HL-60/S4 treated with phorbol 12-myristate 13-acetate at 8.2 ng/mL for 4 days and 3 days (cell line): ENCODE results near the gene SYNPO2.

Experiments
- in situ Hi-C: fragments of 300-500 bp; cut with MboI; formaldehyde crosslinking; loops from 2 replicates; pipeline ENCODE4 v1.15.0; 2022; ENCODE audit warnings: low sequenced_read_pairs

Gene SYNPO2

DNA sequence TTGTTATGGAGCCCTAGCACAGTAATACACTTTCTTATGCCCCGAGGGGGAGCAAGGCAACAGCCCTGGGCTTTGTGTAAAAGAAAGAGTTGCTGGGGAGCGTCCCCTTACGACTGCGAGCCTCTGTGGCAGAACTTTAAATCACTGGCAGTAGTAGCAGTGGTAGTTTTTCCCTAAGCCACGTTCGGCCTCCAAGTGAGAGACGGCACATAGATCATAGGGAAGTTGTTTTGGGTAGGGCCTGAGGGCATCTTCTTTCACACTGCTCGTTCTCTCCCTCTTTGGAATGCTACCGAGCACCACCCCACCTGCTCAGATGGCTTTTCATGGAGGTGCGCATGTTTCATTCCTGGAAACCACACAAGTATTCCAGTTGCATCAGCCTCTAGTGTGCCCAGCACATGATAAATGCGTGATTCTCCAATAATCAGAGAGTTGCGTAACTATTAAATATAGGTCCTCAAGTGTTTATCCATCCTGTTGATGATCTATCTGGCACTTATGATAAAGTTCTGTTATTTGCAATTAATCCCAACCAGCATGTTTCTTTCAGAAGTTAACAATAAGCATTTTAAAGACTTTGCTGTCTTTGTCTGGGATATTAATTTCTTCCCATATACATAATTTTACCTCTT, 7.0 kb upstream of the SYNPO2 start:
- in situ Hi-C loops, result no loop called here

DNA sequence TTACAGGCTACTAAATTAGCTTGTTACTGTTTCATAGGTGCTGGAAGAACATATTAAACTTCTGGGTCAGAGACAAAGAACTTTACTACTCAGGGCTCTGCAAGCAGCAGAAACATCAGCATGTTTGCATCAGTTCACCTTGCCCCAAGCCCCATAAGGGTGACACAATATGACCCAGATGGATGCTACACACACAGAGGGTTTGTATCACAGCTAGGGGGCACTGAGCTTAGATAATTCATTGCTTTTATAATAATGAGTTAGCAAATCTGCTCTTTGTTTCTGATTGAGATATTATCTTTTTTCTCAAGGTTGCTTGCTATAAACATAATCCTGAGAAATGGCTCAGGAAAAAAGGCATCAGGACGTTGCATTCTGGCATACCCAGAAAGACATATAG, 4.8 kb upstream of the SYNPO2 start:
- in situ Hi-C loops, result no loop called here

DNA sequence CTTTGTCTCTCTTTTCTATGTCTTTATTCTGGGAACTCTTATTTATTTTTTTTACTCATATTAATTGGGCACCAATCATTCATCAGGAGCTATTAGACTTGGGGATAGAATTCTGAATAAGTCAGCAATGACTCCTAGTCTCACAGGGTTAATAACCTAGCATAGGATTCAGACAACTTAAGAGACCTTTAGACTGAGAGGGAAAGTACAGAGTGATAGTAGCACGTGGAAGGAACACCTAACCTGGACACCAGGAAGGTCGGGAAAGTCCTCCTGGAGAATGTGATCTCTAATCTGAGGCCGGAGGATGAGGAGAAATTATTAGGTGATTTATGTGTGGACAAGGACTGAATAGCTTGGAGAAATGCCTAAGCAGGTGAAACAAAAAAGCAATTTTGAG, 3.9 kb upstream of the SYNPO2 start:
- in situ Hi-C loops, result no loop called here

- in situ Hi-C loops, result no loop called here
These were observed 648 bp downstream of the SYNPO2 start for GRCh38 chr4:118889312-118889691.

DNA sequence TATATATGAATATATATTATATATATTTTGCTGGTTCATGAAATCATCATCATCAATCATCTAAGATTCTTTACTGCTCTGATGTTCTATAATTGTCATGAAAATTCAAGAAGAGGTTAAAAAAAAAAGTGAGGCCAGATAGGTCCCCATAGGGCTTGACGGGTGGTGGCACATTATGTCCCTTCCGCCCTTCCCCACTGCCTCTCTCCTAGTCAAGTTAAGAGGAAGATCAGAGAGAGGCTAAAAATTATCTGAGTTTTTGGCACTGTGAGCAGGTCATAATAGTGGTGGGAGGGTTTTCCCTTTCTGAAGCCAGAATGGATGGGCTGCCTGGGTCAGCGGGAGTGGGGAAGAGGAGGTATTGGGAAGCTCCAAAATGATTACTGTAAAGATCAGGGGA, 5.4 kb downstream of the SYNPO2 start:
- in situ Hi-C loops, result no loop called here

GRCh38 chr4:118898221-118898620, 9.6 kb downstream of the SYNPO2 start:
- in situ Hi-C loops, result no loop called here

DNA sequence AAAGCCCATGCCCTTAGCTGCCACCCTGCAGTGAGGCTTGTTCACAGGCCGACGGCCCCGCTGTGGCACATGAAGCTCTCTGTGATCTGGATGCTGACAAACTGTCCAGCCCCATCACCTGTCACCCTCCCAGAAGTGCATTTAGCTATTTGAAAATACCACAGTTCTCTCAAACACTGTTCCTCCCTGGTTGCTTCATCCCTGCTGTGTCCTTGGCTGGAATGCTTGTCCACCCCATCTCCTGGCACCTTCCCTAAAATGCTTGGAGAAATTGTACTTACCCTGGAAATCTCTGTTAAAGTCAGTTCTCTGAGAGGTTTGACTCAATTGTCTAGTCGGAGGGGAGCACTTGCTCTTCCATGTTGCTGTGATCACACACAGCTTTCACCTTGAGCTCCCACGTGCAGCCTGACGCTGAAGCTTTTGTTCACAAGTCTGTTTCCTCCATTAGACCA, 10.1 kb downstream of the SYNPO2 start:
- in situ Hi-C loops, result no loop called here

DNA sequence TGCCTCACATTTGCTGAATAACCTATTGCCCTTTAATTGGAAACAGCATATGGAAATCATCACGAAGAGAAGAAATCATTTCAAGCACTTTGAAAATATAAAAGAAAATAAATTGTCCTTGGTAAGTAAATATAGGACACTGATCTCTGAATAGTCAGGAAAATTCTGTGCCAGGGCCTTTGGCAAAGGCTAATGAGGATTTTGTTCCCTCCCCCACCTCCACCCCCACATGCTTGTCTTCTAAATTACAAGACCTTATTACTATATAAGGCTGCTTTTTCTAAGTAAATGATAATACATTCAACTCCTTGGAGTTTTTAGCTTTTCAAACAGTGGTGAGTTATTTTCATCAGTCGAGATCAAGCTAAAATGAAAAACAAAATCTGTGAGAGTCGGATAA, 15.8 kb downstream of the SYNPO2 start:
- in situ Hi-C loops, result no loop called here

DNA sequence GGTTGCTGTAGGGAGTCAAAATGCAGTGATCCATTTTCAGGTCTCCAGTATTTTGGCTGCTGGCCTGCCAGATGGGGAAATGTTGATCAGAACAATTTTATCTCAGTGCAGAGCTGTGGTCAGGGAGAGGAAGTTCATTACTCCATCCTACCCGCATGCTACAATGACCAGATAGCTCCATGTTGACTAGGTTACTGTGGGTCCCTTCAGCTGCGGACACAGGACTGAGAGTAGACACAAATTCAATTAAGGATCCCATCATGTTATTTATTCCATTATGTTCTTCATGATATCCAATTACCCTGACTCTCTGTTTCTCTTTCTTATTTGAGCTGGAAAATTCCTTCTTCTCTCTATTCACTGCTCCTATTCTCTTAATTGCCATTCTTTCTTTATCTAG, 16.3 kb downstream of the SYNPO2 start:
- in situ Hi-C loops, result no loop called here

GRCh38 chr4:118905566-118905965, 16.9 kb downstream of the SYNPO2 start:
- in situ Hi-C loops, result no loop called here

GRCh38 chr4:118909173-118909956, 20.7 kb downstream of the SYNPO2 start:
- in situ Hi-C loops, result no loop called here

DNA sequence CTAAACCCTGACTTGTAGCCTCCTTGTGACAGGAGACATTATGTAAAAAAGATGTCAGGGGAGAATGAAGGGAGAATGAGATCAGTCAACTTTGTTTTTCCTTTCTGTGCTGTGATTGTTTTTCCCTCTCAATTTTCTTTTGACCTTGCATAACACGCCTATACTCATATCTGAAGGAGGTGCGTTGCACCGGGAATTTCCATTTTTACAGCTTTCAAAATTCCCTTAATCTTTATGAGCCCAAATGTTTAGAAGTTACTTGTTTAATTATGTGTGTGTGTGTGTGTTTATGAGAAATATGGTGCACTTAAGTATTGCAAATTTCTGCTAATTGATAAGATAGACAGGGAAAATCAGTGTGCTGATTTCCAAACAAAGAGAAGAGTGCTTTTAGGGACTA, 21.6 kb downstream of the SYNPO2 start:
- in situ Hi-C loops, result no loop called here

GRCh38 chr4:118911238-118911703, 22.6 kb downstream of the SYNPO2 start:
- in situ Hi-C loops, result no loop called here

DNA sequence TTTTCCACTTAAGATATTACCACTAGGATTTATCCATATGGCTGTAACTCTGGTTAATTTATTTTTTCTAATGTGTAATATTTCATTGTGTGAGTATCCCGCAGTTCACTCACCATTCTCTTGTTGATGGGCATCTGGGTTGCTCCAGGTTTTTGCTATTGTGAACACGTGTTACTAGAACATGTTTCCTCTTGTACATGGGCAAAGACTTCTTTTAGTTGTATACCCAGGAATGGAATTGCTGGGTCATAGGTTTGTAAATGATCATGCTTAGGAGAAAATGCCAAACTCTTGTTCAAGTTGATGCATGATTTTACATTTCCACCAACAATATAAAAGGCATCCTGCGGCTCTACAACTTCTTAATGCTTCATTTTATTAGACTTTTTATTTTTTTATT, 26.8 kb downstream of the SYNPO2 start:
- in situ Hi-C loops, result no loop called here

DNA sequence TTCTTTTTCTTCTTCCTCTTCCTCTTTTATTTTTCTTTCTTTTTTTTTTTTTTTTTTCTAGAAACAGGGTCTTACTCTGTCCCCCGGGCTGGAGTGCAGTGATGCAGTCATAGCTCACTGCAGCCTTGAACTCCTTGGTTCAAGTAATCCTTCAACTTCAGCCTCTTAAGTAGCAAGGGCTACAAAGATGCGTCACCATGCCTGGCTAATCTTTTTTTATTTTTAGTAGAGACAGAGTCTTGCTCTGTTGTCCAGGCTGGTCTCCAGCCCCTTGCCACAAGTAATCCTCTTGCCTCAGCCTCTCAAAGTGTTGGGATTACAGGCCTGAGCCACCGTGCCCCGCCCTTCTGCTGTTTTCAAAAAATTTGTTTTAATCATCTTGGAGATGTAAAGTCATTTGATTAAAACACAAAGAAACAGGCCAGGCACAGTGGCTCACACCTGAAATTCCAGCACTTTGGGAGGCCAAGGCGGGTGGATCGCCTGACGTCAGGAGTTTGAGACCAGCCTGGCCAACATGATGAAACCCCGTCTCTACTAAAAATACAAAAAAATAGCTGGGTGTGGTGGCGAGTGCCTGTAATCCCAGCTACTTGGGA, 28.1 kb downstream of the SYNPO2 start:
- in situ Hi-C loops, result no loop called here

DNA sequence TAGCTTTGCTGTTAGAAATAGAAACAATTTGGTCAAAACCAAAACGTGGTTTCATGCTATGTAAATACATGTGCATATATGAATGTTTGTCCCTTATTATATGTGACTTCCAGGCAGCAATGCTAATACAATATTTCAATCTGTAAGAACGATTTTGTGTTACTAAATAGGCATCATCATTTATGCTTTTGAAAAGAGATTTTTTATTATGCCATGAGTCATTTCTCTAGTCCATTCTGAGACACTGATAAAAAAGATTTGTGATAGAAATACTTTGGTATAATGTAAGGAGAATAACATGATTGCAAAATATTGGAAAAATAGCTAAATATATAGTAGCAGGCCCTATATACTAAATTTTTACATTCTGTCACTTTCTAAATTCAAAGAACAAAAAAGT, 28.9 kb downstream of the SYNPO2 start:
- in situ Hi-C loops, result no loop called here

DNA sequence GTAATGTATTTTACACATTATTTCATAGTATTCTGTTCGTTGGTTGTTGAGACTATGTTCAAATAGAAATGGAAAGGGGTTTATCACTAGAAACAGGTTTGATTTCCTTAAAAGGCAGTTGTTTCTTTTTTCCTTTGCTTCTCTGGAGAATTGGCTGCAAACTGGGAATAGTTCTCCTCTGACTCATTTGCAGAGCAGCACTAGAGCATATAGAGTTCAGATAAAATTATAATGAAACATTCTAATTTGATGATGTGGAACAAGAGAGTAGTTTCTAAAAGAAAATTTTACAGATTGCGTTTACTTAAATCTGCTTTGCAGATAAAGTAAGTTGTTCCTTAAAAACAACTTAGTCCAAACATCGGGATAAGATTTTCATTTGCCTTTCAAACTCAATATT, 29.7 kb downstream of the SYNPO2 start:
- in situ Hi-C loops, result no loop called here

- in situ Hi-C loops, result no loop called here
These were observed 31.6 kb downstream of the SYNPO2 start for GRCh38 chr4:118920247-118920646.

DNA sequence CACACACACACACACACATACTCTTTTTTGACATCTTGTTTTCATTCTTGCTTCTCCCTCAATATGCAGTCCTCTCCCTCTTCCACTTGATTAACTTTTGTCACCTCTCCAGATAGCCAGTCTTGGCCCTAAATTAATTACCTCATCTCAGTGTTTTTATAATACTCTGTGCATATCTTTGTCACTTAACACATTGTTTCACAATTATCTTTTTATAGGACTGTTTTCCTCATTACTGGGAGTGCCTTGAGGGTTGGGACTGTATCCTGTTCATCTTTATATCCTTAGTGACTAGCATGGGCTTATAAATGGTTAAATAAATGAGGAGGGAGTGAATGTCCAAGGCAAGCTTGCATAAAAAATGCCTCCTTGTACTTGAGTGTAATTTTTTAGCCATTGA, 33.1 kb downstream of the SYNPO2 start:
- in situ Hi-C loops, result no loop called here

- in situ Hi-C loops, result no loop called here
These were observed 35.2 kb downstream of the SYNPO2 start for GRCh38 chr4:118923891-118924290.

DNA sequence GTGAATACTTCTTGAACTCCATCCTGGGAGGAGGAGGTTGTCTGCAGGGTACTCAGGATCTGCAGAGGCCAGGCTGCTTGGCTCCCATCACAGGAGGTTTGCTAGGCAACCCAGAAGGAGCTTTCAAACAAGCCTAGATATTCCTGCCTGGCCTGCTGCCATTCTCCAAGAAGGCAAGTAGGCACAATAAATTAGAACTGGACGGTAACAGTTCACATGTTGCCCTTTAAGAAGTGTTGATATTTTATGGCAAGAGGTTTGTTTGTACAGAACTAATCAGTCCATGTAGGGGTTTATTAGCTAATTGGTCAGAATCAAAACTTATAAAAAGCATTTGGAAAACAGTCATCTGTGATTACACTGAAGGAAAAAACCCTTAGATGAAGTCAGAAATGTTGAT, 39.3 kb downstream of the SYNPO2 start:
- in situ Hi-C loops, result no loop called here

DNA sequence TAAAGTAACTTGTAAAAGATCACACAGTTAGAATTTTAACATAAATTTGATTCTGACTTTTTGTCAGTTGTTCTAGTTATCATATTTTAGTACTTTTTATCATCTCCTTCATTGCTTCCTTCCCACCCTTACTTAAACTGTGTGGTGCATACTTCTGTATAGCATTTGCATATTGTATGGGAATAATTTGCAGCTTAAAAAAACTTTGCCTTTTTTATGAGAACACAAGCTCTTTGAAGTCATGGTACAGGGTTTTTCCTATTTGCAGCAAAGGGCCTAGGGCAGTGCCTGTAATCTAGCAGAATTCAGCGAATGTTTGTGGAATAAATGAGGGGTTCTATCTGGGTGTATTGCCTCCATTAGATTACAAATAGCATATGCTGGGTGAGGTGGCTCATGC, 41.6 kb downstream of the SYNPO2 start:
- in situ Hi-C loops, result no loop called here
